ENCODE measurements around the gene IFT80.

DNA sequence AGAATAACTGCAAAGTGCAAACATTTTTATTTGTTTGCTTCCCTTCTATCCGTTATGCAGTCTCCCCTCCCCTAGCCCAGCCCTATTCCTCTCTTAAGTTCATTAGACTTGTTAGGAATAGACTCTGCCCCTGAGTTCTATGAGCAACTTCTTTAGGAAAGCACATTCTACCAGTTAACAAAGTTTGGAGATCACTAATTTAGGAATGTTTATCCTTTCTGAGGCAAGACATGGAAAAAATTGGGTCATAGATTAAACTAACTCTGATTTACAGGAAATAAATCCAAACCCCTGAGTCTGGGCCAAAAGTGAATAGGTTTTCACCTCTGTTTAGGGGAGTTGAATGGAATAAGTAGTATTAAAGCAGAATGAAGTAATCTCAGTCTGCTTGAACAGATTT is 139.4 kb downstream of the IFT80 start:
- TF ChIP-seq POLR2AphosphoS5 (IDR thresholded peaks at IDR 0.05; ENCODE audit: low read depth) = no peak
- TF ChIP-seq, protein P1, sequence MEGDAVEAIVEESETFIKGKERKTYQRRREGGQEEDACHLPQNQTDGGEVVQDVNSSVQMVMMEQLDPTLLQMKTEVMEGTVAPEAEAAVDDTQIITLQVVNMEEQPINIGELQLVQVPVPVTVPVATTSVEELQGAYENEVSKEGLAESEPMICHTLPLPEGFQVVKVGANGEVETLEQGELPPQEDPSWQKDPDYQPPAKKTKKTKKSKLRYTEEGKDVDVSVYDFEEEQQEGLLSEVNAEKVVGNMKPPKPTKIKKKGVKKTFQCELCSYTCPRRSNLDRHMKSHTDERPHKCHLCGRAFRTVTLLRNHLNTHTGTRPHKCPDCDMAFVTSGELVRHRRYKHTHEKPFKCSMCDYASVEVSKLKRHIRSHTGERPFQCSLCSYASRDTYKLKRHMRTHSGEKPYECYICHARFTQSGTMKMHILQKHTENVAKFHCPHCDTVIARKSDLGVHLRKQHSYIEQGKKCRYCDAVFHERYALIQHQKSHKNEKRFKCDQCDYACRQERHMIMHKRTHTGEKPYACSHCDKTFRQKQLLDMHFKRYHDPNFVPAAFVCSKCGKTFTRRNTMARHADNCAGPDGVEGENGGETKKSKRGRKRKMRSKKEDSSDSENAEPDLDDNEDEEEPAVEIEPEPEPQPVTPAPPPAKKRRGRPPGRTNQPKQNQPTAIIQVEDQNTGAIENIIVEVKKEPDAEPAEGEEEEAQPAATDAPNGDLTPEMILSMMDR (conservative IDR thresholded peaks at IDR 0.05; ENCODE audit: low read depth in 2 of 2) = no peak
- no peak for TF ChIP-seq EZH2 (IDR thresholded peaks at IDR 0.05; ENCODE audit: low read depth, unreplicated experiment)
- TF ChIP-seq, protein P2, sequence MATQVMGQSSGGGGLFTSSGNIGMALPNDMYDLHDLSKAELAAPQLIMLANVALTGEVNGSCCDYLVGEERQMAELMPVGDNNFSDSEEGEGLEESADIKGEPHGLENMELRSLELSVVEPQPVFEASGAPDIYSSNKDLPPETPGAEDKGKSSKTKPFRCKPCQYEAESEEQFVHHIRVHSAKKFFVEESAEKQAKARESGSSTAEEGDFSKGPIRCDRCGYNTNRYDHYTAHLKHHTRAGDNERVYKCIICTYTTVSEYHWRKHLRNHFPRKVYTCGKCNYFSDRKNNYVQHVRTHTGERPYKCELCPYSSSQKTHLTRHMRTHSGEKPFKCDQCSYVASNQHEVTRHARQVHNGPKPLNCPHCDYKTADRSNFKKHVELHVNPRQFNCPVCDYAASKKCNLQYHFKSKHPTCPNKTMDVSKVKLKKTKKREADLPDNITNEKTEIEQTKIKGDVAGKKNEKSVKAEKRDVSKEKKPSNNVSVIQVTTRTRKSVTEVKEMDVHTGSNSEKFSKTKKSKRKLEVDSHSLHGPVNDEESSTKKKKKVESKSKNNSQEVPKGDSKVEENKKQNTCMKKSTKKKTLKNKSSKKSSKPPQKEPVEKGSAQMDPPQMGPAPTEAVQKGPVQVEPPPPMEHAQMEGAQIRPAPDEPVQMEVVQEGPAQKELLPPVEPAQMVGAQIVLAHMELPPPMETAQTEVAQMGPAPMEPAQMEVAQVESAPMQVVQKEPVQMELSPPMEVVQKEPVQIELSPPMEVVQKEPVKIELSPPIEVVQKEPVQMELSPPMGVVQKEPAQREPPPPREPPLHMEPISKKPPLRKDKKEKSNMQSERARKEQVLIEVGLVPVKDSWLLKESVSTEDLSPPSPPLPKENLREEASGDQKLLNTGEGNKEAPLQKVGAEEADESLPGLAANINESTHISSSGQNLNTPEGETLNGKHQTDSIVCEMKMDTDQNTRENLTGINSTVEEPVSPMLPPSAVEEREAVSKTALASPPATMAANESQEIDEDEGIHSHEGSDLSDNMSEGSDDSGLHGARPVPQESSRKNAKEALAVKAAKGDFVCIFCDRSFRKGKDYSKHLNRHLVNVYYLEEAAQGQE (IDR thresholded peaks at IDR 0.05; ENCODE audit: unreplicated experiment) = no peak
- no peak for TF ChIP-seq EZH2phosphoT487 (IDR thresholded peaks at IDR 0.05; ENCODE audit: unreplicated experiment)
- no peak for TF ChIP-seq CREB1 (CRISPR knock-in tag; IDR thresholded peaks at IDR 0.05; ENCODE audit: low read depth)
- no peak for TF ChIP-seq JUNB (IDR thresholded peaks at IDR 0.05; ENCODE audit: unreplicated experiment)
- no peak for TF ChIP-seq ZNF114 (CRISPR knock-in tag; IDR thresholded peaks at IDR 0.05)
- TF ChIP-seq, protein P3, sequence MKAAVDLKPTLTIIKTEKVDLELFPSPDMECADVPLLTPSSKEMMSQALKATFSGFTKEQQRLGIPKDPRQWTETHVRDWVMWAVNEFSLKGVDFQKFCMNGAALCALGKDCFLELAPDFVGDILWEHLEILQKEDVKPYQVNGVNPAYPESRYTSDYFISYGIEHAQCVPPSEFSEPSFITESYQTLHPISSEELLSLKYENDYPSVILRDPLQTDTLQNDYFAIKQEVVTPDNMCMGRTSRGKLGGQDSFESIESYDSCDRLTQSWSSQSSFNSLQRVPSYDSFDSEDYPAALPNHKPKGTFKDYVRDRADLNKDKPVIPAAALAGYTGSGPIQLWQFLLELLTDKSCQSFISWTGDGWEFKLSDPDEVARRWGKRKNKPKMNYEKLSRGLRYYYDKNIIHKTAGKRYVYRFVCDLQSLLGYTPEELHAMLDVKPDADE (IDR thresholded peaks at IDR 0.05) = no peak
- TF ChIP-seq ZNF331 (CRISPR knock-in tag; IDR thresholded peaks at IDR 0.05; ENCODE audit: low read depth) = no peak
- no peak for TF ChIP-seq STAT1 (IDR thresholded peaks at IDR 0.05; ENCODE audit: unreplicated experiment)

Measured in GM23338 (cell line).